Upper lobe of left lung (tissue), 4 donors: Measurements from ENCODE around the gene GAB2.

ENCODE experiments used
- CTCF ChIP-seq, 6 experiments: fragments of 450-650 bp in 4 of 6; fragments of 200-600 bp in 2 of 6; sonication (generic) in 2 of 6; IDR thresholded peaks; one replicate each; pipeline ENCODE4 v1.5.1; 2016 to 2019; ENCODE audit warnings: antibody characterized with exemption in 6 of 6
- POLR2A ChIP-seq, 4 donors: fragments of 450-650 bp; IDR thresholded peaks; one replicate each; pipeline ENCODE4 v1.5.1; 2016 to 2017; ENCODE audit warnings: antibody characterized with exemption in 4 of 4, mild to moderate bottlenecking in 2 of 4

DNA sequence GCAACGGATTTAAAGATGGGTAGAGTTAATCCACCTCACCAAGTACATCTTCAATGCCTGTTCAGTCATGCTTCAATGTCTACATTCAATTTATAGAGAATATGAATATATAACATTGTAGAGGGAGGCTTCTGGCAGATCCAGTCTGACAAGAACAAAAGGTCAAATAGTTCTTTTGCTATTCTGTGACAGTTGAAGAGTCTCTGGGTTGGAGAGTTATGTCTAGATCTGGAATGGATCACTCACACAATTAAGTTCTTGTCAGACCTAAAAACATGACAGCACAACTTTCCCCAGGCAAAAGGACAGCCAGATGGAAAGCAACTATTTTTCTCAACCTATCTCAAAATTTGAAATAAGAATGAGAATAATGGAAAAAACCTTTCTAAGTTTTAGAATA, 15.3 kb upstream of the GAB2 start:
- TF ChIP-seq CTCF (IDR thresholded peaks at IDR 0.05): no peak
- TF ChIP-seq POLR2A (IDR thresholded peaks at IDR 0.05): no peak
